GM19463 (cell line): ENCODE data around the gene CR1L.
"Not testable (repeated sequence)": the region's sequence is repeated elsewhere in the genome, so short reads cannot be mapped to it uniquely, and the experiment has no call there.

Source experiments
- ATAC-seq: cut with Tn5 transposase; IDR thresholded peaks from one replicate; pipeline ENCODE4 v1.9.1; 2021; ENCODE audit warnings: mild to moderate bottlenecking, moderate library complexity; ENCODE audit not compliant: unreplicated experiment

The CR1L gene

GRCh38 chr1:207744000-207744534, 99.1 kb downstream of the CR1L start:
- ATAC-seq = no peak

DNA sequence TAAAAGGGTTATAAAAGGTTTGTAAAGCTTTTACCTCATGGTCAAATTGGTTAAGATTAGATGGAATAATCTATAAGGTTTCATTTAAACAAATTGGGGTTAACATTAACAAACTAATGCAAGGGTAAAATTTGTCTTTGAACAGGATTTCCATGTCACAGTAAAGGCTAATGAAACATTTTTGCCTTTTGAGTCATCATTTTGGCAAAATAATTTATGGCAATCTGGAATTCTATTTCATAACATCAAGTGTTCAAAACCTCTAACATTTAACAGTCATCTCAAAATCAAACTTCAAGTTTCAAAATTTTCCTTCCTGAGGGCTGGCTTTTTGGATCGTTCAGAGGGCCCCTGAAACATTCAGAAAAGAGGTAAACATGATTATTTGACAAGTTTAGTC, 100.4 kb downstream of the CR1L start:
- no peak for ATAC-seq

DNA sequence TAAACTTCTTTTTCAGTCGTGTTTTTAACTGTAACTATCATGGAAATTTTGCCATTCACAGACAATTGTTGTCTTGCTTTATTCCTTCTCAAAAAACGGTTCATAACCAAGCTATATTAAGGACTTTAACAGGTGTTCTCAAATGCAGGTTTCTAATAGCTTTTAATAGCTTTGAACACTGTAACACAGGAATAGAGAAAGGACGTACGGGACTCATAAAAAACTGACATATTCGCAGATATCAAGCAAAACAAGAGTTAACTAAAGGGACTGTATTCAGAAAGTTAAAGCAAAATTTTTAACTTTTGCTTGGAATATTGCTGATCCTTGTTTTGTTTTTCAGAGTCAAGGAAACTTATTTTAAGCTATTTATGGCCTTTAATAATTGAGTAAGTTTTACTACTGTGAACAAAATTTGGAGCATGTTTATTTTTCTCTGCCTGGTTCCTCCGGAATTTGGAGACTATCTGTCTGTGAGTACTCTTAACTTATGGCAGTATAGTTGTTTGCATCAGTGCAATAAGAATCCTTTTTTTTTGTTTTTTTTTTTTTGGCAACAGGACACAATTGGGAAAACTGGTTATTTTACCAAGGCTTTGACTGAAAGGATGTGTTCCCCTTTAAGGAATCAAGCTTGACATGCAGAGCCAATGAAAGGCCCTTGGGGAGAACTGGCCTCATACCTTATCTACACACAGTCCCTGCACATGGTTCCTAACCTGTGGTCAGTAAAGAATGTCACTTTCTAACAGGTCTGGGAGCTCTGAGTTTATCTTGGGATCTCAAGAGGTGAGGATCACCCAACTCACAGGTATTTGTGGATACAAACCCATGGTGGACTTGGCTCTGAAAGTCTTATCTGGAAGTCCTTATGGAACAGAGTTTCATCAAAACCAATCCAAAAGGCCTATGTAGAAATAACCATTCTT, 101.2 kb downstream of the CR1L start:
- no peak for ATAC-seq

DNA sequence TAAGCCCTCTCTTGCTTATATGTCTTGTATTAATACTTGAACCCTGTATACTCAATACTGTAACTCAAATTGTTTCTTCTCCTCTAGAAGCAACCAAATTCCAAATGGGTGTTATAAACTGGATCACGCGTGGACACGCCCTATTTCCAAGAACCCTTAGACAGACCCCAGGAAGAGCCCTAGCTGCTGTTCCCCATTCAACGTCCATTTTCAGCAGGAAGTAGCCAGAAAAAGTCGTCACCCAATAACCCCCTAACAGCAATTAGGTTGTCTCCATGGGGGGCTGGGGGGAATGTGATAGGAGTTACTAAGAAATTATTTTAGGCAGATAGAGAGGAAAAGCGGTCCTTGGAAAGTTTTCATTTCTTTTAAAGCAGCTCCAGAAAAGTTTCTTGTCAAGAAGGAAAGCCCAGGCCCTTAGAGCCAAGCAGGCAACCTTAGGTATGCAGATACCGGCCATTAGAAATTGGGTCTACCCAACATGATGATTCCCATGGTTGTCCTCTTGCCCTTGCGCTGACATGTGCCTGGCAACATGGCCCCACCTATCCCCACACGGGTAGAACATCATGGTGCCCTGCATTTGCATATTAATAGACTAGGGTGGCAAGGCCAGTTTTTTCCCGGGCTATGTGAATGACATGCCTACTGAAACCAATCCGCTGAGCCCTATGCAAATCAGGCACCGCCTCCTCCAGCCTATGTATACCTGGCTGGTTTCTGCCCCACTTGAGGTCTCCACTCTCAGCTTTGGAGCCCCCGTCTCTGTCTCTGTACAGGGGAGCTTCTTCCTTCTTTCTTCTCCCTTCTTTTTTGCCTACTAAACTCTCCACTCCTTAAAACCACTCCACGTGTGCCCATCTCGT, 102.9 kb downstream of the CR1L start:
- ATAC-seq = no peak

DNA sequence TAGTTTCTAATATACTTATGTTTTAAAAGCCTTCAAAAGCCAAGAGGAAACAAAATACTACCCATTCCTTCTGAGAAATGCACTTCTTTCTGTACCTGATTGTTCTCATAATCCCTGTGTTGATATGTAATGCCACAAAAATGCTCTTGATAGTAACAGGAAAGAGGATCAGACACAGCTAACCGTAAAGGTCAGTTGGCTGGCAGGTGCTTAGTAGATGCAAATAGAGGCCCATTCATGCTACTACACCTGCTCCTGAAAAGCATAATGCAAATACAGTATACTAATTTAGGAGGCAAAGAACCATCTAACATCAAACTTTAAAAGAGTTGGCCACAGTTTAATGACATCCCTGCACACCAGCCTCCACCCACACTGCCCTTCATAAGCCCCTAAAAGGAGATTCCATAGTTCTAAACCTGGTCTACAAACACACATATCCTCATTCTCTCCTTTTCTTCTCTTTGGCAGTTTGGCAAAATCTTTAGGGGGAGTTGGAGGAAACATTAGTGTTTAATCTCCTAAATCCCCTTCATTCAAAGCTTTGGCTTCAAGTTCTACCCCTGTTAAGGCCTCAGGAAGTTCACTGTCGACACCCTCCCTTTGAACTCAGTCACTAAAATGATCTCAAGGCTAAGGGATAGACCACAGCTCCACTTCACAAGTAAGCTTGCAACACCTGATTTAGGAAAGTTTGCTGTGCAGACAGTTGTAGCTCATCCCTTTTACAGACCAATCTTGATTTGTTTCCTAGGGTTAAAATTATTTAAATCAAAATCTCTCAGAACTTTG, 104.0 kb downstream of the CR1L start:
- no peak for ATAC-seq

- ATAC-seq = no peak
These were observed 105.8 kb downstream of the CR1L start for GRCh38 chr1:207750631-207751305.

- ATAC-seq = not testable (repeated sequence)
These were observed 106.5 kb downstream of the CR1L start for GRCh38 chr1:207751463-207751789.

GRCh38 chr1:207751790-207752455, 107.0 kb downstream of the CR1L start, which contains the start of gene CD46:
Gene CD46 (plus strand): TSS chr1:207752054. CDS start chr1:207752213, 159 bp downstream.
- ATAC-seq = peak; percentile 95

DNA sequence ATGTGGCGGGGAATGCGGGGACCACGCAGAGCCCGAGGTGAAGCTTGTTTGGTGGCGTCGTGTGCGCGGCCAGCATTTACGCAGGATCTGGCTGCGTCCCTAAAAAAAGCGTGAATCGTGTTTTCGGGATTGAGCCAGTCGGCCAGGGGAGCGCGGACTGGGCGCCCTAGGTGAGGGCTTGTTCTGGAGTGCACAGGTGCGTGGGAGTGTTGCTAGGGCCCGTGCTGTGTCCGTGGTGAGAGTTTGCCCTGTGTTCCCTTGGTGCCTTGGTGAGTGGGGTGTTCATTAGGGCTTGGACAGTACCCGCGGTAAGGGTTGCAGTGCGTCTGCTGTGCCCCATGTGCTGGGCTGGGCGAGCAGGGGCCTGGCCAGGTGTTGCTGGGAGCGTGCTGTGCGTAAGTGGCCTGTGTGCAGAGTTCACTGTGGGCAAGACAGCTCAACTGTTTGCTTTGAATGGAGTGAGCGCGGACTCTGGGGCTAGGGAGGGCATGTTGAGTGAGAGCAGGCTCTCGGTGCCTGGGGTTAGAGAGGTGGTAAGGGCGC, 107.6 kb downstream of the CR1L start:
- peak; percentile 24 for ATAC-seq

GRCh38 chr1:207753611-207754010, 108.7 kb downstream of the CR1L start:
- no peak for ATAC-seq

- ATAC-seq = no peak
These were observed 109.1 kb downstream of the CR1L start for GRCh38 chr1:207754011-207754410.

DNA sequence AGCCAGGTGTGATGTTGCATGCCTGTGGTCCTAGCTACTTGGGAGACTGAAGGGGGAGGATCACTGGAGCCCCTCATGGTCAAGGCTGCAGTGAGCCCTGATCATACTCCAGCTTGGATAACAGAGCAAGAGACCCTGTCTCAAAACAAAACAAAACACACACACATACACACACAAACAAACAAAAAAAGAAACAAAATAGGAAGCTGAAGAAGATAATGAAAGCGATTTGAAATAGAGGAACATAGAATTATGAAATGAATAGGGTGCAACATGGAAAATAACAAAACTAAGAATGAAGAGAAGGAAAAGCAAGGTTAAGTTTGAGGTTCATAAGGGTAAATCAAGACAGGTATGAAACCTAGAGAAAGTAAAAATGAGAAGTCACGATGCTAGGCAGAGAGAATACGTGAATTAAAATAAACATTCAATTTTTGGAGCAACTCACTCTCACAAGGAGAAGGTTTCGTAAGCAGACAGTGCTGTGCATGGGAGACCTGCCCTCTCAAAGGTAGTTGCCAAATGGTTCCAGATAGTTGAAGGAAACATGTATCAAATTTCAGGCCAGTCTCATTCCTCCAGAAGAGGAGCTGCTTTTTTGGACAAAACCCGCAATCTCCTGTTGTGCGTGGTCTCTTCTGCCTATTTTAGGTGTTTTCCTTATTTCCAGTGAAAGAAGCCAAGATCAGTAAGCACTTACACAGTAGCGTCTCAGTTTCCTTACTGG, 110.2 kb downstream of the CR1L start:
- no peak for ATAC-seq

- ATAC-seq = no peak
These were observed 111.1 kb downstream of the CR1L start for GRCh38 chr1:207755846-207756693.

GRCh38 chr1:207762622-207763021, 117.7 kb downstream of the CR1L start:
- ATAC-seq = no peak

- ATAC-seq = no peak
These were observed 118.2 kb downstream of the CR1L start for GRCh38 chr1:207763091-207763490.

- ATAC-seq = no peak
These were observed 119.0 kb downstream of the CR1L start for GRCh38 chr1:207763972-207764371.

- ATAC-seq = no peak
These were observed 121.6 kb downstream of the CR1L start for GRCh38 chr1:207766569-207766968.

DNA sequence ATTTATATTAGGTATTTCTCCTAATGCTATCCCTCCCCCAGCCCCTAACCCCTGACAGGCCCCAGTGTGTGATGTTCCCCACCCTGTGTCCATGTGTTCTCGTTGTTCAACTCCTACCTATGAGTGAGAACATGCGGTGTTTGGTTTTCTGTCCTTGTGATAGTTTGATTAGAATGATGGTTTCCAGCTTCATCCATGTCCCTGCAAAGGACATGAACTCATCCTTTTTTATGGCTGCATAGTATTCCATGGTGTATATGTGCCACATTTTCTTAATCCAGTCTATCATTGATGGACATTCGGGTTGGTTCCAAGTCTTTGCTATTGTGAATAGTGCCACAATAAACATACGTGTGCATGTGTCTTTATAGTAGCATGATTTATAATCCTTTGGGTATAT, 125.6 kb downstream of the CR1L start:
- ATAC-seq = not testable (repeated sequence)
